SH-SY5Y (cell line): ENCODE results near the gene ZBTB16.

ENCODE experiments used
- GATA2 ChIP-seq: IDR thresholded peaks from 2 replicates; pipeline ENCODE4 v1.6.1; 2011; ENCODE audit warnings: mild to moderate bottlenecking, low read depth, low read length
- GATA3 ChIP-seq: IDR thresholded peaks from 2 replicates; pipeline ENCODE4 v1.6.1; 2011; ENCODE audit warnings: low read depth, mild to moderate bottlenecking, low read length, moderate library complexity

DNA sequence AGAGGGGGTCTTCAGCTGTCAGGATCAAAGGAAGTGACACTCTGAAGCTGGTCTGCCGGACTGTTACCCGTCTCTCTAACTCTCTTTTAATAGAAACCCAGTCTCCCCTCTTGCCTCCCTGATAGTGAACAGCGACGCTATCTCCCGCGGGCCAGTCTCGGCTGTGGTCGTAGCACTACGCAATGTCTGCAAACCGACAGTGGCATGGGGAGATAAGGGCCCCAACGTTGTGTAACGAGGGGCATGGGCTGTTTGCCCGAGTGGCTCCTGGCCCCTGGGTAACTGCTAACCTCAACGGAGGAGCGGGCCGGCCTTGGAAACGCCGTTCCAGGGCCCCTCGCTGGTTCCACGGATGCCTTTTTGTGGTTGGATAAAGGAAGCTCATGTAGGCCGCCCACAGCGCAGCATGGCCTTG is 23.3 kb downstream of the ZBTB16 start:
- TF ChIP-seq GATA2 (no peak), GATA3 (no peak)
